HepG2 (cell line): ENCODE data around the gene MSI2. TPM values are rescaled to one million over a fixed set of nuclear protein-coding genes. Genes with fewer than 3 reads are reported as not detected.

Experiments
- AGO1 ChIP-seq: fragments of 200-400 bp; formaldehyde crosslinking; IDR thresholded peaks from 2 replicates; pipeline ENCODE4 v1.6.1; 2017; ENCODE audit warnings: mild to moderate bottlenecking, low read depth, low read length, moderate library complexity; ENCODE audit not compliant: poor library complexity, severe bottlenecking
- EZH2 ChIP-seq: conservative IDR thresholded peaks from 2 replicates; pipeline ENCODE4 v1.6.1; 2012; ENCODE audit warnings: mild to moderate bottlenecking, low read depth, low read length, moderate library complexity
- FOXA3 ChIP-seq: IDR thresholded peaks from 2 replicates; pipeline ENCODE4 v1.6.1; 2016; ENCODE audit warnings: missing genetic modification reagents, missing compliant biosample characterization
- GATAD1 ChIP-seq: IDR thresholded peaks from 2 replicates; pipeline ENCODE4 v1.6.1; 2016; ENCODE audit warnings: missing genetic modification reagents, missing compliant biosample characterization
- JARID2 ChIP-seq: sonication (generic); formaldehyde crosslinking; IDR thresholded peaks from 2 replicates; pipeline ENCODE4 v1.8.1; 2023; ENCODE audit warnings: missing genetic modification reagents, inconsistent platforms; ENCODE audit not compliant: insufficient replicate concordance
- JDP2 ChIP-seq: sonication (generic); formaldehyde crosslinking; IDR thresholded peaks from 2 replicates; pipeline ENCODE4 v1.8.1; 2022; ENCODE audit warnings: missing genetic modification reagents, borderline replicate concordance
- MAF1 ChIP-seq: sonication (generic); formaldehyde crosslinking; IDR thresholded peaks from 2 replicates; pipeline ENCODE4 v1.5.0; 2020; ENCODE audit warnings: missing genetic modification reagents, borderline replicate concordance
- NFYC ChIP-seq: IDR thresholded peaks from 2 replicates; pipeline ENCODE4 v1.6.1; 2016; ENCODE audit warnings: missing genetic modification reagents, missing compliant biosample characterization
- NPAS2 ChIP-seq: sonication (generic); formaldehyde crosslinking; IDR thresholded peaks from 2 replicates; pipeline ENCODE4 v1.8.0; 2022; ENCODE audit warnings: mild to moderate bottlenecking, missing genetic modification reagents, borderline replicate concordance
- PHB2 ChIP-seq: fragments of 450-650 bp; IDR thresholded peaks from 2 replicates; pipeline ENCODE4 v1.6.1; 2018; ENCODE audit not compliant: partially characterized antibody
- SATB2 ChIP-seq: sonication (generic); formaldehyde crosslinking; IDR thresholded peaks from 2 replicates; pipeline ENCODE4 v1.5.0; 2020; ENCODE audit warnings: missing genetic modification reagents
- SMYD3 ChIP-seq: sonication (generic); formaldehyde crosslinking; IDR thresholded peaks from 2 replicates; pipeline ENCODE4 v1.8.1; 2023; ENCODE audit warnings: mild to moderate bottlenecking, missing genetic modification reagents
- THAP11 ChIP-seq: IDR thresholded peaks from 2 replicates; pipeline ENCODE4 v1.6.1; 2016; ENCODE audit warnings: missing biosample characterization, missing genetic modification reagents
- ZKSCAN1 ChIP-seq: fragments of 150-350 bp; IDR thresholded peaks from 2 replicates; pipeline ENCODE4 v1.6.1; 2014; ENCODE audit warnings: low read length
- ZNF34 ChIP-seq: sonication (generic); formaldehyde crosslinking; IDR thresholded peaks from 2 replicates; pipeline ENCODE4 v1.4.0; 2020; ENCODE audit warnings: mild to moderate bottlenecking, missing genetic modification reagents, borderline replicate concordance
- ZNF790 ChIP-seq: sonication (generic); formaldehyde crosslinking; IDR thresholded peaks from 2 replicates; pipeline ENCODE4 v1.8.0; 2022; ENCODE audit warnings: missing genetic modification reagents, mild to moderate bottlenecking, borderline replicate concordance
- ZNF878 ChIP-seq: sonication (generic); formaldehyde crosslinking; IDR thresholded peaks from 2 replicates; pipeline ENCODE4 v1.8.1; 2023; ENCODE audit warnings: mild to moderate bottlenecking, missing genetic modification reagents, moderate library complexity
- ZSCAN31 ChIP-seq: sonication (generic); formaldehyde crosslinking; IDR thresholded peaks from 2 replicates; pipeline ENCODE4 v1.5.0; 2020; ENCODE audit warnings: low read depth, mild to moderate bottlenecking, missing genetic modification reagents
- polyA plus RNA-seq, 8 experiments: library from polyadenylated mRNA; depleted of rRNA in 3 of 8; stranded (reverse) in 7 of 8; unstranded in 1 of 8; fragments of >200 nt; fragmentation: Illumina TruSeq in 4 of 8; extraction: Trizol in 4 of 8; gene quantifications; 2 replicates each; pipeline versions ENCODE4 v1.2.1 to v1.2.3, GENCODE V29; 2011 to 2016; ENCODE audit warnings: low read depth in 4 of 8, missing spikeins in 1 of 8, mixed read lengths in 1 of 8; ENCODE audit not compliant: insufficient read depth in 1 of 8
- total RNA-seq, 5 experiments: library from RNA; depleted of rRNA; stranded (reverse); fragments of >200 nt; fragmentation: Illumina TruSeq; extraction: Trizol; gene quantifications; 2 replicates each; pipeline ENCODE4 v1.2.3, GENCODE V29; 2016; ENCODE audit warnings: low read depth in 1 of 5
- TF ChIP-seq, protein P1 (sequence below): IDR thresholded peaks from 2 replicates; pipeline ENCODE4 v1.6.1; 2016
- TF ChIP-seq, protein P2 (sequence below): sonication (generic); formaldehyde crosslinking; IDR thresholded peaks from 2 replicates; pipeline ENCODE4 v1.5.0; 2020; ENCODE audit warnings: missing genetic modification reagents
- TF ChIP-seq, protein P3 (sequence below): sonication (generic); formaldehyde crosslinking; IDR thresholded peaks from 2 replicates; pipeline ENCODE4 v1.4.0; 2020; ENCODE audit warnings: missing genetic modification reagents

Gene MSI2
- total and polyA plus RNA-seq, 2 of the 13 experiments (the other 11 are each of a cell fraction or from before 2014, with no cell fraction given), result 77.5 to 78.4 TPM

DNA sequence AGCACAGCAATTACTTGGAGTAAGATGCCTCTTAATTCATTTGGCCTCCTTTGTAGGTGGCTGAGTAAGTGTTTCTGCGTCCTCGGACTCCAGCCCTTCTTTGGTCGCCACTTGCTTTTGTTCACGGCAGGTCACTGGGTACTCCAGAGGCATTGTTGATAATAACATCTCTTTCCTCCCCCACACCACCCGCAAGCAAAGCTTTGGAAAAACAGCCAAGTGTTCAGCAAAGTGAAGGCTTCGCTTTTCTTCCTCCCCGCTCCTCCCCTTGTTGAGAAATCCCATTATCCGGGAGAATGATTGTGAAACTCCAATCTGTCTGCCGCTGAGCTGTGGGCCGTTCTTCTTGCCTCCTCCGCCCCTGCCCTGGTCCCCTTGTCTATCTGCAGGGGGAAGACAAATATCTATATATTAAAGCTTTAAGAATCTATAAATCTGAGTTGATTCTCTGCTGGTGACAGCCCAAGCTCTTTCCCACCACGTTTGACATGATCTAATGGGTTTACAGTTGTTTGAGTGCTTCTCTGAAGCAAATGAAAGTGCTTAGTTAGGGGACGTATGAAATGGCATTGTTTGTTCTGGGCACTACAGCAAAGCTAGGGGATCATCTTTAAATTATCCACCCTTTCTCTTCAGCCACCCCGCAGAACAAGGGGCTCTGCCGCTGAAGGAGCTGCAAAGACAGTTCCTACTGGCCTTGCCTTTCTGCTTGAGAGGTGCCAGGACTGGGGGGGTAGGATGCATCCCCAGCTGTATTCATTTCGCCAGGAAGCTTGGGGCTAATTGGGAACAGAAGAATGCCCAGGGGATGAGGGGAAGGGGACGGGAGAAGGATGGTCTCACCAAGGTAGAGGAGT, 321.7 kb downstream of the MSI2 start (continued):
- TF ChIP-seq MAF1 (CRISPR knock-in tag) (no peak), NFYC (CRISPR knock-in tag) (no peak), ZKSCAN1 (no peak), EZH2 (no peak), ZNF34 (CRISPR knock-in tag) (no peak), SATB2 (CRISPR knock-in tag) (no peak), PHB2 (no peak), FOXA3 (CRISPR knock-in tag) (peak; percentile 88), THAP11 (CRISPR knock-in tag) (peak; percentile 71), NPAS2 (no peak), ZNF878 (peak; percentile 60; the same call in 1 of the 2 replicates), JDP2 (CRISPR knock-in tag) (no peak), GATAD1 (peak; percentile 36), AGO1 (no peak), JARID2 (CRISPR knock-in tag) (no peak), ZSCAN31 (CRISPR knock-in tag) (no peak), ZNF790 (0 out of 2 replicates have a peak, but pooled peaks have one; percentile 54), SMYD3 (CRISPR knock-in tag) (no peak)
- TF ChIP-seq, protein P1, sequence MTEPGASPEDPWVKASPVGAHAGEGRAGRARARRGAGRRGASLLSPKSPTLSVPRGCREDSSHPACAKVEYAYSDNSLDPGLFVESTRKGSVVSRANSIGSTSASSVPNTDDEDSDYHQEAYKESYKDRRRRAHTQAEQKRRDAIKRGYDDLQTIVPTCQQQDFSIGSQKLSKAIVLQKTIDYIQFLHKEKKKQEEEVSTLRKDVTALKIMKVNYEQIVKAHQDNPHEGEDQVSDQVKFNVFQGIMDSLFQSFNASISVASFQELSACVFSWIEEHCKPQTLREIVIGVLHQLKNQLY (CRISPR knock-in tag), result no peak
- TF ChIP-seq, protein P2, sequence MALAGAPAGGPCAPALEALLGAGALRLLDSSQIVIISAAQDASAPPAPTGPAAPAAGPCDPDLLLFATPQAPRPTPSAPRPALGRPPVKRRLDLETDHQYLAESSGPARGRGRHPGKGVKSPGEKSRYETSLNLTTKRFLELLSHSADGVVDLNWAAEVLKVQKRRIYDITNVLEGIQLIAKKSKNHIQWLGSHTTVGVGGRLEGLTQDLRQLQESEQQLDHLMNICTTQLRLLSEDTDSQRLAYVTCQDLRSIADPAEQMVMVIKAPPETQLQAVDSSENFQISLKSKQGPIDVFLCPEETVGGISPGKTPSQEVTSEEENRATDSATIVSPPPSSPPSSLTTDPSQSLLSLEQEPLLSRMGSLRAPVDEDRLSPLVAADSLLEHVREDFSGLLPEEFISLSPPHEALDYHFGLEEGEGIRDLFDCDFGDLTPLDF (CRISPR knock-in tag), result no peak
- TF ChIP-seq, protein P3, sequence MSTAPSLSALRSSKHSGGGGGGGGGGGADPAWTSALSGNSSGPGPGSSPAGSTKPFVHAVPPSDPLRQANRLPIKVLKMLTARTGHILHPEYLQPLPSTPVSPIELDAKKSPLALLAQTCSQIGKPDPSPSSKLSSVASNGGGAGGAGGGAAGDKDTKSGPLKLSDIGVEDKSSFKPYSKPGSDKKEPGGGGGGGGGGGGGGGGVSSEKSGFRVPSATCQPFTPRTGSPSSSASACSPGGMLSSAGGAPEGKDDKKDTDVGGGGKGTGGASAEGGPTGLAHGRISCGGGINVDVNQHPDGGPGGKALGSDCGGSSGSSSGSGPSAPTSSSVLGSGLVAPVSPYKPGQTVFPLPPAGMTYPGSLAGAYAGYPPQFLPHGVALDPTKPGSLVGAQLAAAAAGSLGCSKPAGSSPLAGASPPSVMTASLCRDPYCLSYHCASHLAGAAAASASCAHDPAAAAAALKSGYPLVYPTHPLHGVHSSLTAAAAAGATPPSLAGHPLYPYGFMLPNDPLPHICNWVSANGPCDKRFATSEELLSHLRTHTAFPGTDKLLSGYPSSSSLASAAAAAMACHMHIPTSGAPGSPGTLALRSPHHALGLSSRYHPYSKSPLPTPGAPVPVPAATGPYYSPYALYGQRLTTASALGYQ (CRISPR knock-in tag), result peak; percentile 69; the same call in 1 of the 2 replicates
